Osteoblast (primary cell): ENCODE measurements around the gene SUOX. TPM values are rescaled to one million over a fixed set of nuclear protein-coding genes. Genes with fewer than 3 reads are reported as not detected.

ENCODE experiments used
- DNase-seq: peaks from one replicate; pipeline ENCODE4 v3.0.0; 2011; ENCODE audit warnings: low spot score, mixed read lengths; ENCODE audit not compliant: insufficient read length; ENCODE audit errors: missing footprints
- H2AFZ ChIP-seq: 2 replicates; pipeline ENCODE4 v1.6.0; 2011; ENCODE audit warnings: mild to moderate bottlenecking, low read length
- H3K27ac ChIP-seq: 2 replicates; pipeline ENCODE4 v1.5.1; 2011; ENCODE audit warnings: mild to moderate bottlenecking, low read depth, low read length, moderate library complexity
- H3K27me3 ChIP-seq: 2 replicates; pipeline ENCODE4 v1.6.0; 2012; ENCODE audit warnings: mild to moderate bottlenecking, control low read depth, inconsistent platforms, low read length, moderate library complexity; ENCODE audit not compliant: insufficient read depth
- H3K36me3 ChIP-seq: 2 replicates; pipeline ENCODE4 v1.5.1; 2011; ENCODE audit warnings: mild to moderate bottlenecking, low read length, control low read depth, moderate library complexity; ENCODE audit not compliant: insufficient read depth
- H3K4me1 ChIP-seq: 2 replicates; pipeline ENCODE4 v1.5.1; 2011; ENCODE audit warnings: mild to moderate bottlenecking, low read length, control low read depth, moderate library complexity; ENCODE audit not compliant: insufficient read depth
- H3K4me2 ChIP-seq: 2 replicates; pipeline ENCODE4 v1.6.0; 2011; ENCODE audit warnings: mild to moderate bottlenecking, low read length; ENCODE audit not compliant: insufficient read depth
- H3K4me3 ChIP-seq: fragments of 200-600 bp; sonication (generic); 3 replicates; pipeline ENCODE4 v1.5.1; 2012; ENCODE audit warnings: mild to moderate bottlenecking, low read length, inconsistent platforms; ENCODE audit not compliant: insufficient read depth
- H3K79me2 ChIP-seq: 2 replicates; pipeline ENCODE4 v1.6.0; 2012; ENCODE audit warnings: mild to moderate bottlenecking, low read length, control low read depth, inconsistent platforms; ENCODE audit not compliant: insufficient read depth
- H3K9me3 ChIP-seq: 2 replicates; pipeline ENCODE4 v1.5.1; 2011; ENCODE audit warnings: low read depth, low read length, control low read depth
- H4K20me1 ChIP-seq: 2 replicates; pipeline ENCODE4 v1.6.0; 2012; ENCODE audit warnings: mild to moderate bottlenecking, low read length, control low read depth; ENCODE audit not compliant: insufficient read depth
- total RNA-seq: library from RNA; depleted of rRNA; stranded (reverse); fragments of >200 nt; gene quantifications from 2 replicates; pipeline ENCODE4 v1.2.3, GENCODE V29; 2012
- TF ChIP-seq, protein P1 (sequence below): IDR thresholded peaks from 2 replicates; pipeline ENCODE4 v1.5.1; 2011; ENCODE audit warnings: mild to moderate bottlenecking, low read depth, low read length, moderate library complexity; ENCODE audit errors: extremely low read depth

The SUOX gene
- total RNA-seq, 1 donor: 12.3 TPM

GRCh38 chr12:56004211-56004610, 7.1 kb downstream of the SUOX start:
- no peak for DNase-seq
- no peak overlapping the region for H3K4me2 ChIP-seq
- TF ChIP-seq, protein P1, sequence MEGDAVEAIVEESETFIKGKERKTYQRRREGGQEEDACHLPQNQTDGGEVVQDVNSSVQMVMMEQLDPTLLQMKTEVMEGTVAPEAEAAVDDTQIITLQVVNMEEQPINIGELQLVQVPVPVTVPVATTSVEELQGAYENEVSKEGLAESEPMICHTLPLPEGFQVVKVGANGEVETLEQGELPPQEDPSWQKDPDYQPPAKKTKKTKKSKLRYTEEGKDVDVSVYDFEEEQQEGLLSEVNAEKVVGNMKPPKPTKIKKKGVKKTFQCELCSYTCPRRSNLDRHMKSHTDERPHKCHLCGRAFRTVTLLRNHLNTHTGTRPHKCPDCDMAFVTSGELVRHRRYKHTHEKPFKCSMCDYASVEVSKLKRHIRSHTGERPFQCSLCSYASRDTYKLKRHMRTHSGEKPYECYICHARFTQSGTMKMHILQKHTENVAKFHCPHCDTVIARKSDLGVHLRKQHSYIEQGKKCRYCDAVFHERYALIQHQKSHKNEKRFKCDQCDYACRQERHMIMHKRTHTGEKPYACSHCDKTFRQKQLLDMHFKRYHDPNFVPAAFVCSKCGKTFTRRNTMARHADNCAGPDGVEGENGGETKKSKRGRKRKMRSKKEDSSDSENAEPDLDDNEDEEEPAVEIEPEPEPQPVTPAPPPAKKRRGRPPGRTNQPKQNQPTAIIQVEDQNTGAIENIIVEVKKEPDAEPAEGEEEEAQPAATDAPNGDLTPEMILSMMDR: no peak

DNA sequence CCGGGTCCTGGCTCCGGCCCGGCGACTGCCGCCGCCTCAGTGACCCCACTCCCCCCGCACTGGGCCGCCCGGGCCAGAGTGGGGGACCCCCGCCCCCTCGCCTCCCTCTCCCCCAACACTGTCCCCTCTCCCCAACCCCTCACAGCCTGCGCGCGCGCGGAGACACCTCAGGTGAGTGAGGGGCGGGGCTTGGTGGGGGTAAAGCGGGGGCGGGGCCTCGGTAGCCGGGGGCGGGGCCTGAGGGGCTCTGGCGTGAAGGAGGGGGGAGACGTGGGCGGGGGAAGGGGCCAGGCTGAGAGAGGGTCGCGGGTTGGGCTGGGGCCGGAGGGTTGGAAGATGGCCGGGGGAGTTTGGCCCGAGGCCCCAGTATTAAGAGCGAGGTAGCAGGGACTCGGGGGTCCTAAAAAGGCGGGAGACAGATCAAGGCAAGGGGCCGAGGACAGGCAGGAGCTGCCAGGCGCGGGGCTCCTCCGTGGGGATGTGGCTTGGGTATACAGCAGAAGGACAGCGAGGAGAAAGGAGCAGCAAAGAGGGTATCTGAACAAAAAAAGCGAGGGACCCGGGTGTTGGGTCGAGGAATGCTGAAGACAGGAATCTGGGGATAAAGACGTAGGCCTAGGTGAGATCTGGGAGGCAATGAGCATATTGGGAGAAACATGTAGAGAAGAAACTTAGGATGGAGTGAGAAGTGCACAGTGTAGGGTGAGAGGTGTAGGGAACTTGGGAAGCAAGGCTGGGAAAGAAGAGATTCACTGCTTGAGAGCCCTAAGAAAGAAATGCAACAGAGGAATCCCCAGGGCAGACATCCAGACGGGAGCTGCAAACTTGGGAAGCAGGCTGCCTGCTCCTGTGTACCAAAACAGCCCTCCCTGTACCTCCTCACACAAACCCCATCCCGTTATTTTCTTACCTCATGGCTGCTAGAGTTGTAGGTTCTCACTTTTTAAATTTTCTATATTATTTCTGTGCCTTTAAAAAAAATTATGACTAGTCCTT, 10.8 kb downstream of the SUOX start:
- Histone ChIP-seq H3K79me2 (no peaks in the 10 kb centered on the region), H2AFZ (peak overlapping the region; percentile 86), H3K4me1 (peaks cover 7% of the 10 kb centered on the region), H3K9me3 (no peaks in the 10 kb centered on the region), H3K27me3 (no peaks in the 10 kb centered on the region), H3K4me2 (peak overlapping the region; percentile 92), H4K20me1 (no peaks in the 10 kb centered on the region), H3K36me3 (peaks cover 3% of the 10 kb centered on the region), H3K27ac (peak overlapping the region; percentile 24), H3K4me3 (peak overlapping the region; percentile 77)
- TF ChIP-seq, protein P1: no peak
- peak; percentile 91 for DNase-seq

More at GRCh38 chr12:56004211-56004610, 7.1 kb downstream of the SUOX start:
- no peaks in the 10 kb centered on the region for H3K9me3 ChIP-seq
- peaks cover 10% of the 10 kb centered on the region for H3K36me3 ChIP-seq
- H3K27me3 ChIP-seq: no peaks in the 10 kb centered on the region
- H3K4me3 ChIP-seq: no peak overlapping the region
- no peaks in the 10 kb centered on the region for H4K20me1 ChIP-seq
- peaks cover 7% of the 10 kb centered on the region for H3K4me1 ChIP-seq
- H3K27ac ChIP-seq: no peak overlapping the region
- no peak overlapping the region for H2AFZ ChIP-seq
- H3K79me2 ChIP-seq: no peaks in the 10 kb centered on the region

- H3K4me2 ChIP-seq: no peak overlapping the region
- no peaks in the 10 kb centered on the region for H3K79me2 ChIP-seq
- H4K20me1 ChIP-seq: no peaks in the 10 kb centered on the region
- no peaks in the 10 kb centered on the region for H3K36me3 ChIP-seq
- H3K4me1 ChIP-seq: peaks cover 7% of the 10 kb centered on the region
- H2AFZ ChIP-seq: no peak overlapping the region
- no peaks in the 10 kb centered on the region for H3K9me3 ChIP-seq
- no peak overlapping the region for H3K4me3 ChIP-seq
- TF ChIP-seq, protein P1: no peak
- DNase-seq: no peak
- H3K27ac ChIP-seq: no peak overlapping the region
- H3K27me3 ChIP-seq: no peaks in the 10 kb centered on the region
These were observed 13.1 kb downstream of the SUOX start for GRCh38 chr12:56010111-56010570.

DNA sequence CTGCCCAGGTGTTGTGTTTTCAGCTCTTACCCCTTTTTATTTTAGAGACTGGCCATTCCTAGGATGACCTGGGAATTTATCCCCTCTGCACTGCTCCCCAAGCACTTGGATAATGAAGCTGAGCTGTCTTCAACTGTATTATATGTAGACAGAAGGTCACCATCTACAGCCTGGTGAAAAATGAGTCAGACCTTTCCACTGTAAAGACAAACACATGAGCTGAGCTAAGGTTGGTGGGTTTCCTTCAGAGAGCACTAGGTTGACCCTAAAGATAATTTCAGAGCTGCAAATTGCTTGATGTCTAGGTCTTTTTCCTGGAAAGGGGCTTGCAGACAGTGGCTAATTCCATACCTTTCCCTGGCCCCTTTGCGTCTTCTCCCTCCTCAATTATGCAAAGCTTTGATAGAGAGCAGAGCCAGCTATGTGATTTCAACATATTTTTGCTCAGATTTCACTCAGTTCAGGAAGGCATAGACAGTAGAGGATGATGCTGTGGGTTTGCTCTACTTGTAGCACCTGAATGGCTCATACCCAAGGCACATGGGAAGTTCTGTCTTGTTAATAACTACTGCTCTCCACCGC, 14.5 kb downstream of the SUOX start:
- Histone ChIP-seq H3K4me1 (peaks cover 7% of the 10 kb centered on the region), H4K20me1 (no peaks in the 10 kb centered on the region)
- TF ChIP-seq, protein P1: no peak

More for the DNA sequence above, 14.5 kb downstream of the SUOX start:
- Histone ChIP-seq H3K27ac (no peak overlapping the region), H3K4me2 (no peak overlapping the region), H3K4me3 (no peak overlapping the region), H3K79me2 (no peaks in the 10 kb centered on the region), H3K27me3 (no peaks in the 10 kb centered on the region), H2AFZ (no peak overlapping the region), H3K9me3 (no peaks in the 10 kb centered on the region), H3K36me3 (no peaks in the 10 kb centered on the region)
- no peak for DNase-seq
